Neural cell (in vitro differentiated cells): ENCODE data around the gene LTN1.

ENCODE experiments used
- EP300 ChIP-seq: fragments of 450-650 bp; conservative IDR thresholded peaks from 2 replicates; pipeline ENCODE4 v1.6.1; 2014; ENCODE audit warnings: antibody characterized with exemption, mild to moderate bottlenecking, moderate library complexity; ENCODE audit not compliant: poor library complexity, severe bottlenecking
- MXI1 ChIP-seq: fragments of 450-650 bp; conservative IDR thresholded peaks from 2 replicates; pipeline ENCODE4 v1.6.1; 2014; ENCODE audit warnings: antibody characterized with exemption, mild to moderate bottlenecking; ENCODE audit not compliant: poor library complexity, severe bottlenecking
- POLR2AphosphoS5 ChIP-seq: IDR thresholded peaks from 2 replicates; pipeline ENCODE4 v1.6.1; 2012
- RAD21 ChIP-seq: fragments of 450-650 bp; conservative IDR thresholded peaks from 2 replicates; pipeline ENCODE4 v1.6.1; 2014; ENCODE audit warnings: antibody characterized with exemption, mild to moderate bottlenecking, moderate library complexity
- TAF1 ChIP-seq: IDR thresholded peaks from 2 replicates; pipeline ENCODE4 v1.6.1; 2012; ENCODE audit warnings: low read depth
- TF ChIP-seq, protein P1 (sequence below): fragments of 450-650 bp; IDR thresholded peaks from 2 replicates; pipeline ENCODE4 v1.5.1; 2014; ENCODE audit warnings: antibody characterized with exemption, mild to moderate bottlenecking, moderate library complexity; ENCODE audit not compliant: poor library complexity, severe bottlenecking

DNA sequence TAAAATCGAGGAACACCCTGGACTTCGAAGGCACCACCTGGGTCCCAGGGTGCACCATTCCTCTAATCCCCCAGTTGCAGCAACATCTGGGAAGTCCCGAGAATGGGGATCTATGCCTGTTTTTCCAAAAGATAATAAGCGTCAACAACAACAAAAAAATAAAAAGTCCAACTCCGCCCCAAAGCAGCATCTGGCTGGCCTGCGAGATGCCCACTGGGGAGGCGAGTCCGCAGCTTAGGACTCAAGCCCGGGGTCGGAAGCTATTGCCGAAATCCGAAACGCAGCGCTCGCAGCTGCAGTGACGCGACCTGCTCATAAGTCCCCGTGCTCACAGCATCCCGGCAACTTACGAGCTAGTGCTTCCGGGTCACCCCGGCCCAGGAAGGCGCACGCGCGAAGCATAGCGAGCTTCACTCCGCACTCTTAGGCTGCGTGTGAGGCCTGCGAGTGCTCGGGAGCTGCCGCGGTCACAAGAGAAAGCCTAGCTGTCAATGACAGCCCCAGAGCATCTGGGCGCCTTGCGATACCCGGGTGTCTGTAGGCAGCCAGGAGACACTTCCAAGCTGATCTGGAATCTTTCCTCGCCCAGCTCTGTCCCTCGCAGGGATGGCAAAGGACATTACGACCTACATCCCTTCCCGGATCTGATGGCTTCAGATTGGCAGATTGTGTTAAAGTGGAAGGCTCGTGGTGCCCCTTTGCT, 9.9 kb upstream of the LTN1 start:
- TF ChIP-seq RAD21, result peak; percentile 44
- TF ChIP-seq, protein P1, sequence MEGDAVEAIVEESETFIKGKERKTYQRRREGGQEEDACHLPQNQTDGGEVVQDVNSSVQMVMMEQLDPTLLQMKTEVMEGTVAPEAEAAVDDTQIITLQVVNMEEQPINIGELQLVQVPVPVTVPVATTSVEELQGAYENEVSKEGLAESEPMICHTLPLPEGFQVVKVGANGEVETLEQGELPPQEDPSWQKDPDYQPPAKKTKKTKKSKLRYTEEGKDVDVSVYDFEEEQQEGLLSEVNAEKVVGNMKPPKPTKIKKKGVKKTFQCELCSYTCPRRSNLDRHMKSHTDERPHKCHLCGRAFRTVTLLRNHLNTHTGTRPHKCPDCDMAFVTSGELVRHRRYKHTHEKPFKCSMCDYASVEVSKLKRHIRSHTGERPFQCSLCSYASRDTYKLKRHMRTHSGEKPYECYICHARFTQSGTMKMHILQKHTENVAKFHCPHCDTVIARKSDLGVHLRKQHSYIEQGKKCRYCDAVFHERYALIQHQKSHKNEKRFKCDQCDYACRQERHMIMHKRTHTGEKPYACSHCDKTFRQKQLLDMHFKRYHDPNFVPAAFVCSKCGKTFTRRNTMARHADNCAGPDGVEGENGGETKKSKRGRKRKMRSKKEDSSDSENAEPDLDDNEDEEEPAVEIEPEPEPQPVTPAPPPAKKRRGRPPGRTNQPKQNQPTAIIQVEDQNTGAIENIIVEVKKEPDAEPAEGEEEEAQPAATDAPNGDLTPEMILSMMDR, result peak; percentile 17
- TF ChIP-seq MXI1, result peak; percentile 91
- TF ChIP-seq TAF1, result peak; percentile 97
- peak; percentile 75 for TF ChIP-seq EP300
- peak; percentile 99 for TF ChIP-seq POLR2AphosphoS5
